Activated CD8-positive, alpha-beta memory T cell treated with anti-CD3 and anti-CD28 coated beads for 48 hours (primary cell): ENCODE data around the gene PEX14.
"Not testable (repeated sequence)": the region's sequence is repeated elsewhere in the genome, so short reads cannot be mapped to it uniquely, and the experiment has no call there.

ENCODE experiments used
- DNase-seq, 3 experiments: peaks; one replicate each; pipeline ENCODE4 v3.0.0-alpha.2; 2020; ENCODE audit warnings: low read depth in 2 of 3, low spot score in 2 of 3

Gene PEX14

DNA sequence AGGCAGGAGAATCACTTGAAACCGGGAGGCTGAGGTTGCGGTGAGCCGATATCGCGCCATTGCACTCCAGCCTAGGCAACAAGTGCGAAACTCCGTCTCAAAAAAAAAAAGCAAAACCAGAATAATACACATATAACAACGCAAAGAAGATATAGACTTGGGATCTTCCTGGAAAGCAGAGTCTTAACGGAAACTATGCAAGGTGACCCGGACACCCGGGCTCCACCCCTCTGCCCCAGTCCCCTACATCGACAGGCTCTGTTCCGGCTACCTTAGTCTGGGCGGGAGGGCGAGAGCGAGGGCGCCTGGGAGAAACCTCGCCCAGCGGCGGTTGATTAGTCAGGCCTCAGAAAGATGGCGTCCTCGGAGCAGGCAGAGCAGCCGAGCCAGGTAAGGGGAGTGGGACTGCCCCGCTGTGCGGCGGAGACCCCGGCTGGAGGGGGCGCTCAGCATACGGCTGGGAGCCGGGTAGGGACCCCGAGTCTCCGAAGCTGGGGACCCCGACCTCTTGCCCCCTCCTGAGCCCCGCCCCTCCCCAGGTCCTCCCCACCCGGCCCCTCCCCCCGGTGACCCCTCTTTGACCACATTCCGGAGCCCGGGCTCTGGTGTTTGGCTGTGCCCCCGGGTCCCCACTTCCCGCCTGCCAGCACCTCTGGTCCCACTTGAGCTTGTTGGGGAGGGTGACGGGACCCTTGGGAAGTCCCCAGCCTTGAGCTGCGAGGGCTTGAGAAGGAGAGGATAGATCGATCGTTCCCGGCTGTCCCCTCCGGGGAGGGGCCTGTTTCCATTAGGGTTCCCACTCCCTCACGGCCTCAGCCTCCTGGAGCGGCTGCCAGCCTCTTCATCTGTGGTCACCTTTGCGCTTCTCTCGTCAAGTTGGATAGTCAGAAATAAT is at the start of gene PEX14:
TSS of gene PEX14 (plus strand) at position 338 of the 895 bp plus-strand sequence. CDS start at position 355, 17 bp downstream.
- DNase-seq, result peak; percentile 75

- DNase-seq, result not testable (repeated sequence)
Observed at GRCh38 chr1:10425826-10426534, 48.8 kb upstream of the PEX14 start.

DNA sequence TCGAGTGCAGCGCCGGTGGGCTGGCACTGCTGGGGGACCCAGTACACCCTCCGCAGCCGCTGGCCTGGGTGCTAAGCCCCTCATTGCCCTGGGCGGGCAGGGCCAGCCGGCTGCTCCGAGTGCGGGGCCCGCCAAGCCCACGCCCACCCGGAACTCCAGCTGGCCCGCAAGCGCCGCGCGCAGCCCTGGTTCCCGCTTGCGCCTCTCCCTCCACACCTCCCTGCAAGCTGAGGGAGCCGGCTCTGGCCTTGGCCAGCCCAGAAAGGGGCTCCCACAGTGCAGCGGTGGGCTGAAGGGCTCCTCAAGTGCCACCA is 48.3 kb upstream of the PEX14 start:
- not testable (repeated sequence) for DNase-seq

GRCh38 chr1:10428984-10429383 is 45.8 kb upstream of the PEX14 start:
- no peak for DNase-seq

GRCh38 chr1:10429868-10430215 is 44.9 kb upstream of the PEX14 start:
- DNase-seq, result no peak

GRCh38 chr1:10430216-10431069 is 44.3 kb upstream of the PEX14 start, which contains the start of gene CENPS:
CENPS (plus strand) TSS chr1:10430433; CDS start chr1:10430518, 85 bp downstream.
- DNase-seq, result peak; percentile 86 to 87 (median 86)

GRCh38 chr1:10431070-10431730 is 43.5 kb upstream of the PEX14 start:
- DNase-seq, result no peak

- no peak for DNase-seq
Observed at GRCh38 chr1:10432910-10433700, 41.6 kb upstream of the PEX14 start.

GRCh38 chr1:10433790-10434189 is 41.0 kb upstream of the PEX14 start:
- no peak for DNase-seq

DNA sequence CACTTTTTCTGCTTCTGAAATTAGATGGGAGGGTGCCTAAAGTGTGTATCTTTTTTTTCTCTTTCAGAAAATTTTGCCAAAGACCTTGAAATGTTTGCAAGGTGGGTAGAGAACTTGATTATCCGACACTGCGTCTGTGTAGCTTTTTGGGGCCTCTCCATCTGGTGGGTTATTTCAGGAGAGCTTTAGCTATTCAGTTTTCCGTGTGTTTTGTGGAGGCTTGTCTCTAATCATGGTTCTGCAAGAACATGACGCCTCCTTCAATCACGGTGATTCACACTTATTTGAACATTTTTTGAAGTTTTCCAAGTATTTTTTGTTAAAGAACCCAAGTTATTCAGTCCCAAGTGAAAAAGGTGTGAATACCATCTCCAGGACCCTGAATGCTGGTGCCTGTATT is 40.2 kb upstream of the PEX14 start:
- no peak for DNase-seq

DNA sequence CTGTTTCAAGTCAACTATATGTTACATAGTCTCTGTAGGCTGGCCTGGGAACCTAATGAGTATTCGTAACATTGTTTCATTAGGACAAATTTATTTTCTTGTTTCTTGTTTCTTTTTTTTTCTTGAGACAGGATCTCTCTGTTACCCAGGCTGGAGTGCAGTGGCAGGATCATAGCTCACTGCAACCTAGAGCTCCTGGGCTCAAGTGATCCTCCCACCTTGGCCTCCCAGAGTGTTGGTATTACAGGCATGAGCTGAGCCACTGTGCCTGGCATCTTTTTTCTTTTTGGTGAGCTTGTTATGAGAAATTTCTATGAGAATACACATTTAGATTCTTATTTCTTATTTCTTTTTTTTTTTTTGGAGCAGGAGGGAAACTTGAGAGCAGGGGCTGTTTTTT is 37.7 kb upstream of the PEX14 start:
- DNase-seq, result no peak

DNA sequence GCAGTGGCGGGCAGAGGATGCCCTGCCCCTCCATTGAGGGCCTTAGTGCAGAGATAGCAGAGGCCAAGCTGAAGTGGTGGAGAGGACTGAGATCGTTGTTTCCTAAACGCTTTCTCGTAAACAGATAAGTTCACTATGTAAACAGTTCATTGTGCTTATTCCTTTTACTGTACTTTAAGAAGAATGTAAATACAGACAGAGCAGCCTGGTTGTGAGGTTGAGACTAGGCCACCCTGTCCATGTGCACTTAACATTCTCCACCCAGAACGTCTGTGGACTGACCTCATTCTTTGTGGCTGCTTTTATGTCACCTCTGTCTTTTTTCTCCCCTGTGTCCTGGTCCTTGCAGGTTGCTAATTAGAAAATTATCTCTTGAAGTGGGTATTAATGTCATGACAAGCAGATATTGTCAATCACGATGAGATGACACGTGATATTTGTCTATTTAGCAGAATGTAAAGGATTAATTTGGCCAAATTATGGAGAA is 36.0 kb upstream of the PEX14 start:
- no peak for DNase-seq

DNA sequence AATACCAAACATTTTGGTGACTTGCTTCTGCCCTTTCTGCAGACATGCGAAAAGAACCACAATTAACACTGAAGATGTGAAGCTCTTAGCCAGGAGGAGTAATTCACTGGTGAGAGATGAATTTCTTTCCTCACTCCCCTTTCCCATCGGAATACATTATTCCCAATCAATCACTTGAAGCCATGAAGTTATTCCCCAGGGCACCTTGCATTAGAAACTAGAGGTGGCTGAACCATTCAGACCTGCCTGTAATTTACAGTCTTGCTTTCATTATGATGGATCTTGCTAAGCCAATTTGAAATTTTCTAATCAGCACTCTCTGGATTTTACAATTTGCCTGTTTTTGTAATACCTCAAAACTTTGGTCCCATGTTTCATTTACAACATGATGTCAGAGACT is 34.4 kb upstream of the PEX14 start:
- no peak for DNase-seq

DNA sequence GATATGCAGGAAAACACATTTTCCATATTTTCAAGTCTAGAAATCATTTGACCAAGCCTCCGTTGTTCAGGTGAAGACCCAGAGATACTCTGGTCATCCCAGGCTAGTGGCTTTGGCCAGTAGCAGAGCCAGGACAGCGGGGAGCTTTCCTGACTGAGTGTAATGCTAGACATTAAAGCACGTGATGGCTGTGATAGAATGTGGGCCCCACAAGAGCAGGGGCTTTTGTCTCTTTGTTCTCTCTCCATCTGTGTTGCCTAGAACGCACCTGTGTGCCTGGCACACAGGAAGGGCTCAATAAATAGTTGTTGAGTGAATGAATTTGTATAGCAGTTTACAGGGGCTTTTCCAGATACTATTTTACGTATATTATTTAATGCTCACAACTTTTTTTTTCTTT is 34.0 kb upstream of the PEX14 start:
- no peak for DNase-seq

GRCh38 chr1:10444248-10444647 is 30.5 kb upstream of the PEX14 start:
- DNase-seq, result no peak

- DNase-seq, result no peak
Observed at GRCh38 chr1:10444795-10445397, 29.9 kb upstream of the PEX14 start.

- no peak for DNase-seq
Observed at GRCh38 chr1:10446790-10447422, 27.8 kb upstream of the PEX14 start.

DNA sequence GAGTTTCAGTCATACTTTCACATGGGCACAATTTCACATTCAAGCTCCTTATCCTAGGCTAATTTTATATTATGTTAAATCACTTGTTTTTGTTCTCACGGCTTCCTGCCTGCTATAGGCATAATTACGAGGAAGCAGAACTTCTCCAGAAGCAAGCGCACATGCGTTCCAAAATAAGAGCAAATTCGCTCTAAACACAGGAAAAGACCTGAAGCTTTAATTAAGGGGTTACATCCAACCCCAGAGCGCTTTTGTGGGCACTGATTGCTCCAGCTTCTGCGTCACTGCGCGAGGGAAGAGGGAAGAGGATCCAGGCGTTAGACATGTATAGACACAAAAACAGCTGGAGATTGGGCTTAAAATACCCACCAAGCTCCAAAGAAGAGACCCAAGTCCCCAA is 25.0 kb upstream of the PEX14 start, which contains the start of gene CORT:
TSS of gene CORT (plus strand) at position 281 of the 400 bp plus-strand sequence. CDS start 193 bp downstream, outside the sequence.
- DNase-seq, result no peak
